ENCODE results near the gene CNGB1.

Gene CNGB1

GRCh38 chr16:57997176-57997527, 26.2 kb upstream of the CNGB1 start:
- Histone ChIP-seq H3K9ac (ENCODE audit: low read depth, low read length) (no peak overlapping the region), H3K79me2 (ENCODE audit: insufficient read depth, low read length) (peaks cover 18% of the 10 kb centered on the region), H3K36me3 (ENCODE audit: insufficient read depth, low read length) (peaks cover 44% of the 10 kb centered on the region), H3K4me1 (ENCODE audit: insufficient read depth, low read length) (peaks cover 24% of the 10 kb centered on the region), H3K27ac (ENCODE audit: low read length) (no peak overlapping the region), H3K9me3 (ENCODE audit: insufficient read depth, low read length, severe bottlenecking) (no peaks in the 10 kb centered on the region), H2AFZ (ENCODE audit: low read depth, low read length) (no peak overlapping the region), H3K4me2 (ENCODE audit: insufficient read depth, low read length) (no peak overlapping the region), H4K20me1 (ENCODE audit: insufficient read depth, low read length) (peaks cover 38% of the 10 kb centered on the region), H3K27me3 (ENCODE audit: insufficient read depth, low read length, poor library complexity) (no peaks in the 10 kb centered on the region), H3K4me3 (ENCODE audit: low read depth in 1 of 2, low read length in 2 of 2) (no peak overlapping the region)
- DNase-seq (no peak), ATAC-seq (ENCODE audit: insufficient read depth, low read depth) (no peak)
- TF ChIP-seq CTCF (IDR thresholded peaks at IDR 0.05; ENCODE audit: borderline replicate concordance, extremely low read depth, low read length, poor library complexity, severe bottlenecking) (no peak), EZH2 (IDR thresholded peaks at IDR 0.05; ENCODE audit: borderline replicate concordance, low read depth, low read length, severe bottlenecking) (no peak)

DNA sequence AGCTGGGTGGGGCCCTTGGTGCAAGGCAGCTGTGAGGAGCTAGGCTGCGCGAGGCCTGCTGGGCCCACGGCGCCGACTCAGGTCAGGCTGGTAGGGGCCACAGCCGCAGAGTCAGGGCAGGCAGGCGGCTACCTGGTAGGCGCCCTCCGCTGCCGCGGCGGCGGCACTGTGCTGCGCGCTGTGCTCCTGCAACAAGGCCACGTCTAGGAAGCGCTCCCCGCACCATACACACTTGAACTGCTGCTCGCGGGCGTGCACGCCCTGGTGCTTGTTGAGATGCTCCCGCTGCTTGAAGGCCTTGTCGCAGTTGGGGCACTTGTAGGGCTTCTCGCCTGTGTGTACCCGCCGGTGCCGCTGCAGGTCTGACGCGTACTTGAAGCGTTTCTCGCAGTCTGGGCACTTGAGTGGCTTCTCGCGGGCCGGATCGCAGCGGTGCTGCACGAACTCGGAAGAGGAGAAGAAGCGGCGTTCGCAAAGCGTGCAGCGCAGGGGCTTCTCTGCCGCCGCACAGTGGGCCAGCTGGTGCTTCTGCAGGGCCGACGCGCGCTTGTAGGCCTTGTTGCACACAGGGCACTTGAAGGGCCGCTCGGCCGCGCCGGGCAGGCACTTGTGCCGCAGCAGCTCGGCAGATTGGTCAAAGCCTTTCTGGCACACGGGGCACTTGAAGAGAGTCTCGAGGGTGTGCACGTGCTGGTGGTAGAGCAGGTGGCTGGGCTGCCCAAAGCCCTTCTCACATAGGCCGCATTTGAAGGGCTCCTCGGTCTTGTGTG, 25.7 kb upstream of the CNGB1 start:
- no peaks in the 10 kb centered on the region for H3K9me3 ChIP-seq (ENCODE audit: insufficient read depth, low read length, severe bottlenecking)
- H3K36me3 ChIP-seq (ENCODE audit: insufficient read depth, low read length), result peaks cover 44% of the 10 kb centered on the region
- no peak overlapping the region for H2AFZ ChIP-seq (ENCODE audit: low read depth, low read length)
- H3K4me2 ChIP-seq (ENCODE audit: insufficient read depth, low read length), result no peak overlapping the region
- H3K4me3 ChIP-seq (ENCODE audit: low read depth in 1 of 2, low read length in 2 of 2), result no peak overlapping the region
- no peak overlapping the region for H3K9ac ChIP-seq (ENCODE audit: low read depth, low read length)
- peaks cover 38% of the 10 kb centered on the region for H4K20me1 ChIP-seq (ENCODE audit: insufficient read depth, low read length)
- DNase-seq, result no peak
- no peak for ATAC-seq (ENCODE audit: insufficient read depth, low read depth)
- no peaks in the 10 kb centered on the region for H3K27me3 ChIP-seq (ENCODE audit: insufficient read depth, low read length, poor library complexity)
- no peak overlapping the region for H3K27ac ChIP-seq (ENCODE audit: low read length)
- H3K79me2 ChIP-seq (ENCODE audit: insufficient read depth, low read length), result peaks cover 12% of the 10 kb centered on the region
- TF ChIP-seq CTCF (IDR thresholded peaks at IDR 0.05; ENCODE audit: borderline replicate concordance, extremely low read depth, low read length, poor library complexity, severe bottlenecking) (no peak), EZH2 (IDR thresholded peaks at IDR 0.05; ENCODE audit: borderline replicate concordance, low read depth, low read length, severe bottlenecking) (no peak)
- H3K4me1 ChIP-seq (ENCODE audit: insufficient read depth, low read length), result peaks cover 18% of the 10 kb centered on the region

DNA sequence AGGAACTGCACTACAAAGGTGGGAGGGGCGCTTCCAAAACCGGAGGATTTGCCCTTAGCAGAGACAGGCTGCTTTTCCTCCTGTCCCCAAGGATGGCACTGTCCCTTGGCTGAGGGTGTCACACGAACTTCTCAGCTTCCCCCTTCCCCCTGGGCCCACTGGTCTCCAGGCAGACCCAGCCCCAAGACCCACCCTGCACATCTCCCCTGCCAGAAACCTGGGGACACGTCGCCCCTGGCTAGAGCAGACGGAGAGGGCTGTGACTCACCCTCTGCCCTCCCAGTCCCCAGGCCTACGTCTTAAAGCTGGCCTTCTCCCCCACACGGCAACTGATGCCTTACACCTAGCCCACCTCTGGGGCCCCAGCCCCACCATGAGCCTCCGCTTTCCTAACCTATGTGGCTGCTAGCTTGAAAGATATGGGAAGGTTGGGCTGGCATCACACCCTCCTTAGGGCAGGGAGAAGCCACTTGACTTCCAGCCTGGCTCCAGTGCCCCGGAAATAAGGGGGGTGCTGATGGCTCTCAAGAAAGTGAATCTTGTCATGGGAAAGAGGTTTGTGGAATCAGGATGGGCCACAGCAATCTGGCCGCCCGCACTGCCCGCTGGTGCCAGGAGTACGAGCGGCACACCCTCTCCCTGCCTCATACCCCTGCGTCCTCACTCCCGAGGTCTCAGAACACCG, 24.9 kb upstream of the CNGB1 start:
- H3K9ac ChIP-seq (ENCODE audit: low read depth, low read length), result no peak overlapping the region
- peaks cover 44% of the 10 kb centered on the region for H3K36me3 ChIP-seq (ENCODE audit: insufficient read depth, low read length)
- ATAC-seq (ENCODE audit: insufficient read depth, low read depth) (no peak), DNase-seq (no peak)
- H3K4me1 ChIP-seq (ENCODE audit: insufficient read depth, low read length), result peaks cover 17% of the 10 kb centered on the region
- TF ChIP-seq CTCF (IDR thresholded peaks at IDR 0.05; ENCODE audit: borderline replicate concordance, extremely low read depth, low read length, poor library complexity, severe bottlenecking) (no peak), EZH2 (IDR thresholded peaks at IDR 0.05; ENCODE audit: borderline replicate concordance, low read depth, low read length, severe bottlenecking) (no peak)
- peaks cover 6% of the 10 kb centered on the region; the same call in 1 of the 2 replicates for H3K79me2 ChIP-seq (ENCODE audit: insufficient read depth, low read length)
- no peak overlapping the region for H3K4me2 ChIP-seq (ENCODE audit: insufficient read depth, low read length)
- H3K27ac ChIP-seq (ENCODE audit: low read length), result no peak overlapping the region
- H3K27me3 ChIP-seq (ENCODE audit: insufficient read depth, low read length, poor library complexity), result no peaks in the 10 kb centered on the region
- no peaks in the 10 kb centered on the region for H3K9me3 ChIP-seq (ENCODE audit: insufficient read depth, low read length, severe bottlenecking)
- no peak overlapping the region for H3K4me3 ChIP-seq (ENCODE audit: low read depth in 1 of 2, low read length in 2 of 2)
- peaks cover 38% of the 10 kb centered on the region for H4K20me1 ChIP-seq (ENCODE audit: insufficient read depth, low read length)
- H2AFZ ChIP-seq (ENCODE audit: low read depth, low read length), result no peak overlapping the region

Data from DND-41 (cell line).